Measurements from ENCODE around the gene RRM2. TPM values are rescaled to one million over a fixed set of nuclear protein-coding genes. Genes with fewer than 3 reads are reported as not detected.
"Not testable (repeated sequence)": the region's sequence is repeated elsewhere in the genome, so short reads cannot be mapped to it uniquely, and the experiment has no call there.

Gene RRM2
- total and polyA plus RNA-seq, 8 donors: 1.2 to 30.3 (median 12.8) TPM

DNA sequence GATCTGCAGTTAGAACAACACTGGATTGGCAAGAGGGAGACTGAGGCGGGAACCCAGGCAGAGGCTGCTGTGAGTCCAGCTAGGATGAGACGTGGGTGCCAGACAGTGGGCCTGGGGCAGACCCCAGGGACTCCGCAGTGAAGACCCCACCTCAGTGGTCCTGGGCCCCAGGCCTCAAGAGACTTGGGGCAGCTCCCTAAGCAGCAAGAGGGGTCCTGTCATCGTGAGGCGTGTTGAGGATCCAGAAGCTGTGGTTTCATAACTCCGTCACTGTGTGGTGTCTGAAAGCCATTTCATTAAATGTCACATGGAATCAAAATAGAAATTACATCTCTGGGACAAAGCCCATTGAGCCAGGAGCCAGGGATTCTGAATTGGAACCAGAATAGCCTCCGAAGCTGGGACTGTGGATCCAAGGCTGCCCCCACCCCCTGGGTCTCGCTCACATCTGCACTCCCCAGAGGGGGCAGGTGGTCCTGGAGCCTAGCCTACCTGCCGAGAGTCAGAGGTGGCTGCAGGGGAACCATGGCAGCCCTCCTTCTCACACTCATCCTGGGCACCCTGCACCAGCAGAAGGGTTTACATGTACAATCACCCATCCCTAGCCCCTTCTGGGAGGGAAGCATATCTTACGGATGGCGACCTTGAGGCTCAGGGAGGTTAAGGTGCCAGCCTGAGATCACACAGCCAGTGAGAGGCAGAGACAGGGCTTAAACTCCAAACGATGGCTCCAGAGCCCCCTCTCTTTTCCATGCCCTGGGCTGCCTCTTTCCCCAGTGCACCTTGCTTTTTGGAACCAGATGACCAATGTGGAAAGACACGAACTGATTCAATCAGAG lies 23.2 kb downstream of the RRM2 start:
- TF ChIP-seq POLR2AphosphoS5 (IDR thresholded peaks at IDR 0.05) (no peak), EP300 (IDR thresholded peaks at IDR 0.05) (no peak), POLR2A (IDR thresholded peaks at IDR 0.05) (no peak)
- TF ChIP-seq, protein P1, sequence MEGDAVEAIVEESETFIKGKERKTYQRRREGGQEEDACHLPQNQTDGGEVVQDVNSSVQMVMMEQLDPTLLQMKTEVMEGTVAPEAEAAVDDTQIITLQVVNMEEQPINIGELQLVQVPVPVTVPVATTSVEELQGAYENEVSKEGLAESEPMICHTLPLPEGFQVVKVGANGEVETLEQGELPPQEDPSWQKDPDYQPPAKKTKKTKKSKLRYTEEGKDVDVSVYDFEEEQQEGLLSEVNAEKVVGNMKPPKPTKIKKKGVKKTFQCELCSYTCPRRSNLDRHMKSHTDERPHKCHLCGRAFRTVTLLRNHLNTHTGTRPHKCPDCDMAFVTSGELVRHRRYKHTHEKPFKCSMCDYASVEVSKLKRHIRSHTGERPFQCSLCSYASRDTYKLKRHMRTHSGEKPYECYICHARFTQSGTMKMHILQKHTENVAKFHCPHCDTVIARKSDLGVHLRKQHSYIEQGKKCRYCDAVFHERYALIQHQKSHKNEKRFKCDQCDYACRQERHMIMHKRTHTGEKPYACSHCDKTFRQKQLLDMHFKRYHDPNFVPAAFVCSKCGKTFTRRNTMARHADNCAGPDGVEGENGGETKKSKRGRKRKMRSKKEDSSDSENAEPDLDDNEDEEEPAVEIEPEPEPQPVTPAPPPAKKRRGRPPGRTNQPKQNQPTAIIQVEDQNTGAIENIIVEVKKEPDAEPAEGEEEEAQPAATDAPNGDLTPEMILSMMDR (IDR thresholded peaks at IDR 0.05): no peak
- DNase-seq: no peak
- Histone ChIP-seq H3K4me1 (peaks cover 0 to 10% (median 5%) of the 10 kb centered on the region in 4 donors), H3K27ac (no peak overlapping the region), H3K36me3 (no peaks in the 10 kb centered on the region), H3K27me3 (no peaks in the 10 kb centered on the region), H3K4me3 (no peak overlapping the region), H3K9me3 (no peaks in the 10 kb centered on the region)
- WGBS, 5 donors: 81 to 90% (median 88%) methylated on average over 10 to 13 of the region's 13 CpGs
- intact Hi-C loops (cut with DNase I; ENCODE audit: low total_unique reads): loop anchor here (10.0 kb wide), 1 partner anchor 279 kb away; no protein-coding TSS in a partner anchor

DNA sequence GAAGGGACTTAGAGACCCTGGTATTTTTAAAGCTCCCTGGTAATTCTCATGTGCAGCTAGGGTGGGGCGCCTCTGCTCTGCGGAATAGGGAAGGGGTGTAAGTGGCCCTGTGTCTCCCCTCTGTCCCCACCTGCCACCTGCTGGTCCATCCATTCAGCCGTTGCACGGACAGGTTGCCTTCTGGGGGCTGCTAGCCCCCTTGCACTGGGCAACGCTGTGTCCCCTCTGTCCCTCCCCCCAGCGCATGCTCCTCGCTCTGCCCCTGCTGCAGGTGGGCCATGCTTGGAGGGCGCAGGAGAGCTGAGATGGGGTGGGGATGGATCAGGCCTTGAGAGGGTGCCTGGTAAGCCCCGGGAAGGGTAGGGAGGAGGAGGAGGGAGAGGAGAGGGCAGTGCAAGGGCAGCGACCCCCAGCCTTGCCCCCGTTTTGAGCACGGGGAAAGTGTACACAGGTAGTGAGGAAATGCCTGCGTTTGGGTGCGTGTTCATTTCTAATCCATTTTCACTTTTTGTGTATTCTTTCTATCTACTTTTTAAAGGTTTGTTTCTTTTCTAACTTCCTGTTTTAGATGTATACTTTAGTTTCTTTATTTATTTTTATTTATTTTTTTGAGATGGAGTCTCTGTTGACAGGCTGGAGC lies 23.9 kb downstream of the RRM2 start:
- intact Hi-C loops (cut with DNase I; ENCODE audit: low total_unique reads): loop anchor here (10.0 kb wide), 1 partner anchor 278 kb away; no protein-coding TSS in a partner anchor
- Histone ChIP-seq H3K9me3 (no peaks in the 10 kb centered on the region), H3K27ac (no peak overlapping the region), H3K36me3 (no peaks in the 10 kb centered on the region), H3K4me1 (peaks cover 0 to 10% (median 5%) of the 10 kb centered on the region in 4 donors), H3K27me3 (no peaks in the 10 kb centered on the region), H3K4me3 (no peak overlapping the region)
- TF ChIP-seq EP300 (IDR thresholded peaks at IDR 0.05) (no peak), POLR2AphosphoS5 (IDR thresholded peaks at IDR 0.05) (no peak), POLR2A (IDR thresholded peaks at IDR 0.05) (no peak)
- TF ChIP-seq, protein P1 (IDR thresholded peaks at IDR 0.05): no peak
- 83 to 89% (median 87%) methylated on average over 13 to 14 of the region's 14 CpGs for WGBS, 5 donors
- no peak for DNase-seq

DNA sequence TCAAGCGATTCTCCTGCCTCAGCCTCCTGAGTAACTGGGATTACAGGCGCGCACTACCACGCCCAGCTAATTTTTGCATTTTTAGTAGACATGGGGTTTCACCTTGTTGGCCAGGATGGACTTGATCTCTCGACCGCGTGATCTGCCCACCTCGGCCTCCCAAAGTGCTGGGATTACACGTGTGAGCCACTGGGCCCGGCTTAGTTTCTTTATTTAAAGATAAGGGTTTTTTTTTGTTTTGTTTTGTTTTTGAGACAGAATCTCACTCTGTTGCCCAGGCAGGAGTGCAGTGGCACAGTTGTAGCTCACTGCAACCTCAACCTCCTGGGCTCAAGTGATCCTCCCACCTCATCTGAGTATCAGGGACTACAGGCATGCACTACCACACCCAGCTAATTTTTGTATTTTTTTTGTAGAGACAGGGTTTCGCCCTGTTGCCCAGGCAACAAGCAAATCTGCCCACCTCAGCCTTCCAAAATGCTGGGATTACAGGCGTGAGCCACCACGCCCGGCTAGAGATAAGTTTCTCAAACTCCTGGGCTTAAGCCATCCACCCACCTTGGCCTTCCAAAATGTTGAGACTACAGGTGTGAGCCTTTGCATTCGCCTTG lies 24.6 kb downstream of the RRM2 start:
- H3K36me3 ChIP-seq, DNase-seq, H3K9me3 ChIP-seq, H3K27ac ChIP-seq, H3K27me3 ChIP-seq, H3K4me3 ChIP-seq: not testable (repeated sequence)
- intact Hi-C loops (cut with DNase I; ENCODE audit: low total_unique reads): loop anchor here (10.0 kb wide), 1 partner anchor 278 kb away; no protein-coding TSS in a partner anchor
- WGBS, 5 donors: 81 to 90% (median 87%) methylated on average over 15 of the region's 15 CpGs
- H3K4me1 ChIP-seq: peaks cover 0 to 10% (median 5%) of the 10 kb centered on the region in 4 donors

DNA sequence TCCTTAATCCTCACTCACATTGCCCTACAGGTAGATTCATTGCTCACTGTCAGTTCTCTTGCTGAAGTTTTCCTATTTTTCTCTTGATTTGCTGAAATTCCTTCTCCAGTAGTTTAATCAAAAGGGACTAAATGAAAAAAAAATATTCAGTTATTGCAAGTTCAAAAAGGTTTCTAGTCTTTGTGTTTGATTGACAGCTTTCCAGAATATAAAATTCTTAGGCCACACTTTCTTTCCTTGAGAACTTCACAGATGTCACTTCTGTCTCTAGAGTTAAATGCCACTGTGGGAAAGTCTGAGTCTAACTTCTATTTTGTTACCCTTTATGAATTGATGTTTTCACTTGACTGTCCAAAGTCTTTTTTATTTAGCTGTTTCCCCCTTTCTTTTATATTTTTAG lies 25.7 kb downstream of the RRM2 start:
- H3K9me3 ChIP-seq: no peaks in the 10 kb centered on the region
- H3K4me3 ChIP-seq: no peak overlapping the region
- TF ChIP-seq, protein P1 (IDR thresholded peaks at IDR 0.05): no peak
- no peak for TF ChIP-seq POLR2AphosphoS5 (IDR thresholded peaks at IDR 0.05)
- no peak for TF ChIP-seq EP300 (IDR thresholded peaks at IDR 0.05)
- TF ChIP-seq POLR2A (IDR thresholded peaks at IDR 0.05): no peak
- no peak overlapping the region for H3K27ac ChIP-seq
- H3K36me3 ChIP-seq: no peaks in the 10 kb centered on the region
- intact Hi-C loops (cut with DNase I; ENCODE audit: low total_unique reads): loop anchor here (10.0 kb wide), 1 partner anchor 277 kb away; no protein-coding TSS in a partner anchor
- H3K4me1 ChIP-seq: peaks cover 0 to 3% (median 0%) of the 10 kb centered on the region in 4 donors
- H3K27me3 ChIP-seq: no peaks in the 10 kb centered on the region
- no peak for DNase-seq

Data from stomach (tissue), 9 donors.